WERI-Rb-1 (cell line): ENCODE data around the gene CUEDC2.
A peak's percentile ranks its signal among the peaks of the same experiment; 100 is the strongest.

Experiments used
- DNase-seq: peaks from one replicate; pipeline ENCODE4 v3.0.0-alpha.2; 2020
- H3K27ac ChIP-seq: fragments of 250-450 bp; sonication (Bioruptor Pico); 2 replicates; pipeline ENCODE4 v1.5.1; 2020; ENCODE audit warnings: mild to moderate bottlenecking, moderate library complexity
- H3K27me3 ChIP-seq: fragments of 250-450 bp; sonication (Bioruptor Pico); 2 replicates; pipeline ENCODE4 v1.5.1; 2021; ENCODE audit warnings: mild to moderate bottlenecking, low read depth, moderate library complexity; ENCODE audit not compliant: insufficient read depth, severe bottlenecking
- H3K36me3 ChIP-seq: fragments of 250-450 bp; sonication (Bioruptor Pico); 2 replicates; pipeline ENCODE4 v1.5.1; 2020; ENCODE audit warnings: mild to moderate bottlenecking, moderate library complexity
- H3K4me3 ChIP-seq: 2 replicates; pipeline ENCODE4 v1.5.1; 2011; ENCODE audit warnings: low read depth, mild to moderate bottlenecking, control low read depth, low read length
- H3K9me3 ChIP-seq: fragments of 250-450 bp; sonication (Bioruptor Pico); 2 replicates; pipeline ENCODE4 v1.5.1; 2021; ENCODE audit warnings: mild to moderate bottlenecking, moderate library complexity; ENCODE audit not compliant: severe bottlenecking
- CTCF ChIP-seq: IDR thresholded peaks from 2 replicates; pipeline ENCODE4 v1.5.1; 2011; ENCODE audit warnings: low read depth, mild to moderate bottlenecking, control low read depth, inconsistent platforms, low read length

Gene CUEDC2

GRCh38 chr10:102434394-102435132 lies 2.2 kb upstream of the CUEDC2 start:
- peaks cover 8% of the 10 kb centered on the region for H3K36me3 ChIP-seq
- no peak overlapping the region for H3K4me3 ChIP-seq
- TF ChIP-seq CTCF, result no peak
- no peak overlapping the region for H3K27ac ChIP-seq
- H3K9me3 ChIP-seq, result no peaks in the 10 kb centered on the region
- DNase-seq, result no peak
- H3K27me3 ChIP-seq, result no peaks in the 10 kb centered on the region

GRCh38 chr10:102433619-102434046 lies 1.3 kb upstream of the CUEDC2 start:
- Histone ChIP-seq H3K27ac (no peak overlapping the region), H3K27me3 (no peaks in the 10 kb centered on the region), H3K36me3 (peaks cover 8% of the 10 kb centered on the region), H3K9me3 (no peaks in the 10 kb centered on the region), H3K4me3 (no peak overlapping the region)
- no peak for DNase-seq
- no peak for TF ChIP-seq CTCF

GRCh38 chr10:102431452-102432124 lies 786 bp downstream of the CUEDC2 start:
- DNase-seq, result peak; percentile 50
- H3K27me3 ChIP-seq, result no peaks in the 10 kb centered on the region
- H3K4me3 ChIP-seq, result peak overlapping the region; percentile 96
- H3K27ac ChIP-seq, result peak overlapping the region; percentile 92
- no peak for TF ChIP-seq CTCF
- H3K36me3 ChIP-seq, result peaks cover 8% of the 10 kb centered on the region
- H3K9me3 ChIP-seq, result no peaks in the 10 kb centered on the region

- Histone ChIP-seq H3K9me3 (no peaks in the 10 kb centered on the region), H3K27ac (no peak overlapping the region), H3K36me3 (peaks cover 13% of the 10 kb centered on the region), H3K4me3 (no peak overlapping the region), H3K27me3 (no peaks in the 10 kb centered on the region)
- no peak for TF ChIP-seq CTCF
- DNase-seq, result no peak
Observed at GRCh38 chr10:102429468-102429867, 2.9 kb downstream of the CUEDC2 start.

- Histone ChIP-seq H3K36me3 (peaks cover 35% of the 10 kb centered on the region), H3K27ac (no peak overlapping the region), H3K27me3 (no peaks in the 10 kb centered on the region), H3K4me3 (no peak overlapping the region), H3K9me3 (no peaks in the 10 kb centered on the region)
- DNase-seq, result no peak
- TF ChIP-seq CTCF, result no peak
Observed at GRCh38 chr10:102426803-102427287, 5.5 kb downstream of the CUEDC2 start.
